ENCODE data around the gene NUP210L. TPM values are rescaled to one million over a fixed set of nuclear protein-coding genes. Genes with fewer than 3 reads are reported as not detected.

The NUP210L gene
- total RNA-seq, 1 donor from 2014 or later = 0.05 TPM

GRCh38 chr1:153945795-153946621 lies 208.9 kb downstream of the NUP210L start:
- no peaks in the 10 kb centered on the region for H3K27me3 Mint-ChIP-seq
- DNase-seq (ENCODE audit: low spot score, unreplicated experiment) = peak; percentile 35
- peaks cover 8% of the 10 kb centered on the region for H3K36me3 Mint-ChIP-seq (ENCODE audit: insufficient read depth)
- H3K4me1 Mint-ChIP-seq (ENCODE audit: low read depth) = peaks cover 7% of the 10 kb centered on the region
- peak overlapping the region; percentile 94 for H3K27ac Mint-ChIP-seq
- H3K9me3 Mint-ChIP-seq (ENCODE audit: low read depth) = no peaks in the 10 kb centered on the region
- TF ChIP-seq CTCF (IDR thresholded peaks at IDR 0.05; ENCODE audit: unreplicated experiment) = no peak
- H3K4me3 Mint-ChIP-seq (ENCODE audit: low read depth) = peak overlapping the region; percentile 75

- no peaks in the 10 kb centered on the region for H3K27me3 Mint-ChIP-seq
- peak overlapping the region; percentile 94 for H3K27ac Mint-ChIP-seq
- peaks cover 6% of the 10 kb centered on the region for H3K36me3 Mint-ChIP-seq (ENCODE audit: insufficient read depth)
- H3K4me3 Mint-ChIP-seq (ENCODE audit: low read depth) = peak overlapping the region; percentile 75
- peaks cover 7% of the 10 kb centered on the region for H3K4me1 Mint-ChIP-seq (ENCODE audit: low read depth)
- no peaks in the 10 kb centered on the region for H3K9me3 Mint-ChIP-seq (ENCODE audit: low read depth)
- TF ChIP-seq CTCF (IDR thresholded peaks at IDR 0.05; ENCODE audit: unreplicated experiment) = no peak
- no peak for DNase-seq (ENCODE audit: low spot score, unreplicated experiment)
These were observed 209.6 kb downstream of the NUP210L start for GRCh38 chr1:153945131-153945794.

GRCh38 chr1:153944827-153945117 lies 210.1 kb downstream of the NUP210L start:
- no peak for TF ChIP-seq CTCF (IDR thresholded peaks at IDR 0.05; ENCODE audit: unreplicated experiment)
- Mint-ChIP-seq H3K4me1 (ENCODE audit: low read depth) (peaks cover 7% of the 10 kb centered on the region), H3K27me3 (no peaks in the 10 kb centered on the region), H3K9me3 (ENCODE audit: low read depth) (no peaks in the 10 kb centered on the region), H3K4me3 (ENCODE audit: low read depth) (peak overlapping the region; percentile 75), H3K36me3 (ENCODE audit: insufficient read depth) (peaks cover 6% of the 10 kb centered on the region), H3K27ac (no peak overlapping the region)
- DNase-seq (ENCODE audit: low spot score, unreplicated experiment) = no peak

- DNase-seq (ENCODE audit: low spot score, unreplicated experiment) = no peak
- TF ChIP-seq CTCF (IDR thresholded peaks at IDR 0.05; ENCODE audit: unreplicated experiment) = no peak
- Mint-ChIP-seq H3K27ac (peak overlapping the region; percentile 3), H3K4me3 (ENCODE audit: low read depth) (peak overlapping the region; percentile 75), H3K9me3 (ENCODE audit: low read depth) (no peaks in the 10 kb centered on the region), H3K27me3 (no peaks in the 10 kb centered on the region), H3K4me1 (ENCODE audit: low read depth) (peaks cover 7% of the 10 kb centered on the region), H3K36me3 (ENCODE audit: insufficient read depth) (peaks cover 6% of the 10 kb centered on the region)
These were observed 210.7 kb downstream of the NUP210L start for GRCh38 chr1:153944005-153944826.
